Cardiac muscle cell (in vitro differentiated cells and primary cell): ENCODE measurements around the gene DNAJC18. TPM values are rescaled to one million over a fixed set of nuclear protein-coding genes. Genes with fewer than 3 reads are reported as not detected.

Experiments
- DNase-seq, 2 donors: peaks; one replicate each; pipeline versions ENCODE4 v3.0.0 to v3.0.0-alpha.2; 2010 to 2017; ENCODE audit warnings: low read depth in 1 of 2, low spot score in 1 of 2
- H3K27ac ChIP-seq: fragments of 200-600 bp; sonication (generic); 2 replicates; pipeline ENCODE4 v1.5.1; 2016
- H3K27me3 ChIP-seq: fragments of 200-600 bp; sonication (generic); 2 replicates; pipeline ENCODE4 v1.6.0; 2016; ENCODE audit warnings: control low read depth
- H3K36me3 ChIP-seq: fragments of 200-600 bp; sonication (generic); 2 replicates; pipeline ENCODE4 v1.5.1; 2016; ENCODE audit warnings: control low read depth
- H3K4me1 ChIP-seq: fragments of 200-600 bp; sonication (generic); 2 replicates; pipeline ENCODE4 v1.8.1; 2017; ENCODE audit warnings: low read depth, mild to moderate bottlenecking, mixed run types
- H3K4me3 ChIP-seq: fragments of 200-600 bp; sonication (generic); 2 replicates; pipeline ENCODE4 v1.5.1; 2016; ENCODE audit warnings: mild to moderate bottlenecking
- H3K9me3 ChIP-seq: fragments of 200-600 bp; sonication (generic); 2 replicates; pipeline ENCODE4 v1.5.1; 2017; ENCODE audit warnings: low read depth, mild to moderate bottlenecking, control low read depth
- CTCF ChIP-seq: IDR thresholded peaks from 2 replicates; pipeline ENCODE4 v1.5.1; 2012; ENCODE audit warnings: low read depth, mild to moderate bottlenecking, low read length
- polyA plus RNA-seq: library from polyadenylated mRNA; unstranded; fragments of >200 nt; fragmentation: Nextera tagmentation; extraction: Ambion mirVana; gene quantifications from 2 replicates; pipeline ENCODE4 v1.2.1, GENCODE V29; 2016
- total RNA-seq: library from RNA; depleted of rRNA; stranded (reverse); fragments of >200 nt; gene quantifications from 2 replicates; pipeline ENCODE4 v1.2.3, GENCODE V29; 2016

Gene DNAJC18
- total and polyA plus RNA-seq, 2 experiments from 2014 or later: 10.1 to 17.4 TPM

- no peaks in the 10 kb centered on the region for H3K9me3 ChIP-seq
- peak overlapping the region; percentile 52 for H3K27ac ChIP-seq
- H3K4me3 ChIP-seq: no peak overlapping the region
- TF ChIP-seq CTCF: no peak
- no peaks in the 10 kb centered on the region for H3K27me3 ChIP-seq
- no peak for DNase-seq
- H3K36me3 ChIP-seq: no peaks in the 10 kb centered on the region
- H3K4me1 ChIP-seq: peaks cover 17% of the 10 kb centered on the region
Observed at GRCh38 chr5:139381837-139382761, 57.2 kb downstream of the DNAJC18 start.

- DNase-seq: no peak
- no peaks in the 10 kb centered on the region for H3K9me3 ChIP-seq
- no peaks in the 10 kb centered on the region for H3K27me3 ChIP-seq
- no peak overlapping the region for H3K4me3 ChIP-seq
- peaks cover 17% of the 10 kb centered on the region for H3K4me1 ChIP-seq
- H3K27ac ChIP-seq: no peak overlapping the region
- H3K36me3 ChIP-seq: no peaks in the 10 kb centered on the region
- TF ChIP-seq CTCF: no peak
Observed at GRCh38 chr5:139379626-139380449, 59.5 kb downstream of the DNAJC18 start.

- no peak for TF ChIP-seq CTCF
- H3K4me3 ChIP-seq: no peak overlapping the region
- no peak for DNase-seq
Observed at GRCh38 chr5:139378941-139379361, 60.4 kb downstream of the DNAJC18 start.

GRCh38 chr5:139378101-139378825 lies 61.1 kb downstream of the DNAJC18 start:
- TF ChIP-seq CTCF: no peak
- DNase-seq: no peak
- H3K27me3 ChIP-seq: no peaks in the 10 kb centered on the region
- H3K4me3 ChIP-seq: no peak overlapping the region
- no peaks in the 10 kb centered on the region for H3K9me3 ChIP-seq
- H3K27ac ChIP-seq: no peak overlapping the region
- H3K36me3 ChIP-seq: peaks cover 2% of the 10 kb centered on the region
- peaks cover 17% of the 10 kb centered on the region for H3K4me1 ChIP-seq

More at GRCh38 chr5:139378941-139379361, 60.4 kb downstream of the DNAJC18 start:
- no peaks in the 10 kb centered on the region for H3K27me3 ChIP-seq
- H3K36me3 ChIP-seq: no peaks in the 10 kb centered on the region
- peaks cover 17% of the 10 kb centered on the region for H3K4me1 ChIP-seq
- H3K9me3 ChIP-seq: no peaks in the 10 kb centered on the region
- no peak overlapping the region for H3K27ac ChIP-seq

GRCh38 chr5:139377226-139377625 lies 62.1 kb downstream of the DNAJC18 start:
- H3K4me1 ChIP-seq: peaks cover 7% of the 10 kb centered on the region
- peaks cover 4% of the 10 kb centered on the region for H3K36me3 ChIP-seq
- no peaks in the 10 kb centered on the region for H3K9me3 ChIP-seq
- no peak overlapping the region for H3K4me3 ChIP-seq
- no peaks in the 10 kb centered on the region for H3K27me3 ChIP-seq
- no peak for DNase-seq
- H3K27ac ChIP-seq: no peak overlapping the region
- TF ChIP-seq CTCF: no peak
